Measurements from ENCODE around the gene MTA3.

DNA sequence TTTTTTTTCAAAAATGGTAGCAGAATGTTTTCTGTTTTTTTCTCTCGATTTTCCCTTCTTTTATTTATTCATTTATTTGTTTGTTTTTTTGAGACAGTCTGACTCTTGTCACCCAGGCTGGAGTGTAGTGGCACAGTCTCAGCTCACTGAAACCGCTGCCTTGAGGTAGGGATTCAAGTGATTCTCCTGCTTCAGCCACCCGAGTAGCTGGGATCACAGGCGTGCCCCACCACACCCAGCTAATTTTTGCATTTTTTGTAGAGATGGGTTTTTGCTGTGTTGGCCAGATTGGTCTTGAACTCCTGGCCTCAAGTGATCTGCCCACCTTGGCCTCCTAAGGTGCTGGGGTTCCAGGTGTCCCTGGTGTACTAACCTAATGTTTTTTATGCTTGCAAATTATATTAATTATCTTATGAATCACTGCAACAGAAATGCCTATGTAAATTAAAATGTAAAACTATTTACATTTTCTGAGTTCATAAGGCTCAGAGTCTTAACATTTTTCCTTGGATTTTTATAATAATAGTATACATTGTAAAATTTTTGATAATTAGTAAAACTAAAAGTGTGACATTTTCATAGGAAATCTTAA is 19.2 kb downstream of the MTA3 start:
- TF ChIP-seq CTCF (conservative IDR thresholded peaks at IDR 0.05 in 1 of 2, IDR thresholded peaks at IDR 0.05 in 1 of 2; ENCODE audit: extremely low read depth in 1 of 2, insufficient read depth in 1 of 2, low read depth in 1 of 2, low read length in 2 of 2) (no peak), EZH2 (IDR thresholded peaks at IDR 0.05; ENCODE audit: borderline replicate concordance, low read length) (no peak)
